HepG2 (cell line): Measurements from ENCODE around the gene CPPED1. TPM values are rescaled to one million over a fixed set of nuclear protein-coding genes. Genes with fewer than 3 reads are reported as not detected.

Experiments
- ATAC-seq: fragments of 200-7000 bp; cut with Tn5 transposase; 3 replicates; pipeline ENCODE4 v1.9.1; 2020; ENCODE audit warnings: mild to moderate bottlenecking, moderate library complexity
- BruUV-seq: library from RNA; stranded (reverse); fragments of 400-500 nt; replicated peaks from 2 replicates; lab custom pipeline; 2021; lab: Mats Ljungman, UMichigan
- CTCF ChIA-PET: fragments of 300-600 bp; formaldehyde crosslinking; extraction: SDS; loops from one replicate; lab custom pipeline; 2021; ENCODE audit warnings: low total read pairs, inconsistent platforms, low intra/inter-chr PET ratio; lab: Yijun Ruan, JAX
- POLR2A ChIA-PET: fragments of 350-600 bp; sonication (Branson Sonifier 250); formaldehyde crosslinking; loops from one replicate; lab custom pipeline; 2020; ENCODE audit warnings: antibody characterized with exemption, inconsistent platforms; lab: Yijun Ruan, JAX
- DNase-seq: peaks from one replicate; pipeline ENCODE4 v3.0.0-alpha.2; 2015; ENCODE audit warnings: low spot score
- FAIRE-seq: peaks from 3 replicates; lab custom pipeline; 2011; peaks lifted over from hg19 to GRCh38; lab: Jason Lieb, UNC
- H2AFZ ChIP-seq: one replicate; pipeline ENCODE4 v1.6.1; 2011; ENCODE audit warnings: low read length, inconsistent platforms
- H3K27ac ChIP-seq: fragments of 300-600 bp; 3 replicates; pipeline ENCODE4 v1.8.0; 2011; ENCODE audit warnings: mixed run types, mild to moderate bottlenecking, mixed read lengths, low read length, inconsistent platforms; ENCODE audit not compliant: insufficient read depth; ENCODE audit errors: extremely low read length
- H3K27me3 ChIP-seq, 2 experiments: fragments of 200-600 bp in 1 of 2; 2 replicates in 1 of 2; 3 replicates in 1 of 2; pipeline versions ENCODE4 v1.6.0 to v1.8.0; 2011; ENCODE audit warnings: low read length in 2 of 2, mild to moderate bottlenecking in 2 of 2, moderate library complexity in 2 of 2, inconsistent platforms in 1 of 2; ENCODE audit not compliant: insufficient read depth in 2 of 2, control insufficient read depth in 1 of 2
- H3K36me3 ChIP-seq, 2 experiments: fragments of 200-600 bp in 1 of 2; replicated peaks in 1 of 2; 2 replicates in 1 of 2; 3 replicates in 1 of 2; pipeline versions ENCODE4 v1.5.1 to v1.8.0; 2011; ENCODE audit warnings: low read length in 2 of 2, inconsistent platforms in 1 of 2; ENCODE audit not compliant: insufficient read depth in 2 of 2, control insufficient read depth in 1 of 2
- H3K4me1 ChIP-seq: 2 replicates; pipeline ENCODE4 v1.5.1; 2012; ENCODE audit warnings: low read length, inconsistent platforms; ENCODE audit not compliant: insufficient read depth
- H3K4me2 ChIP-seq: 2 replicates; pipeline ENCODE4 v1.6.0; 2011; ENCODE audit warnings: low read depth, low read length, inconsistent platforms
- H3K4me3 ChIP-seq, 3 experiments: fragments of 200-600 bp in 1 of 3; sonication (generic), shearing (Covaris generic) in 1 of 3; replicated peaks in 1 of 3; 2 replicates each; pipeline ENCODE4 v1.5.1; 2011 to 2016; ENCODE audit warnings: low read length in 3 of 3, inconsistent platforms in 2 of 3, low read depth in 2 of 3, mild to moderate bottlenecking in 2 of 3, control low read depth in 1 of 3, mixed read lengths in 1 of 3; ENCODE audit not compliant: insufficient read depth in 1 of 3
- H3K79me2 ChIP-seq: one replicate; pipeline ENCODE4 v1.6.1; 2011; ENCODE audit warnings: low read length, inconsistent platforms; ENCODE audit not compliant: insufficient read depth
- H3K9ac ChIP-seq: 2 replicates; pipeline ENCODE4 v1.6.0; 2011; ENCODE audit warnings: mild to moderate bottlenecking, low read depth, low read length, inconsistent platforms; ENCODE audit not compliant: insufficient read depth
- H3K9me3 ChIP-seq: 2 replicates; pipeline ENCODE4 v1.5.1; 2012; ENCODE audit warnings: mild to moderate bottlenecking, low read length
- H4K20me1 ChIP-seq: 2 replicates; pipeline ENCODE4 v1.6.0; 2011; ENCODE audit warnings: inconsistent platforms, mild to moderate bottlenecking, low read length, moderate library complexity; ENCODE audit not compliant: insufficient read depth
- AKAP8 ChIP-seq: sonication (generic); formaldehyde crosslinking; IDR thresholded peaks from 2 replicates; pipeline ENCODE4 v1.5.1; 2020; ENCODE audit warnings: mild to moderate bottlenecking, missing genetic modification reagents
- ATF1 ChIP-seq: IDR thresholded peaks from 2 replicates; pipeline ENCODE4 v1.6.1; 2016; ENCODE audit warnings: mild to moderate bottlenecking, control low read depth
- BRD4 ChIP-seq: sonication (generic); formaldehyde crosslinking; IDR thresholded peaks from 2 replicates; pipeline ENCODE4 v1.4.0; 2020; ENCODE audit warnings: missing genetic modification reagents
- DR1 ChIP-seq: sonication (generic); formaldehyde crosslinking; IDR thresholded peaks from 2 replicates; pipeline ENCODE4 v1.8.0; 2021; ENCODE audit warnings: mild to moderate bottlenecking, missing genetic modification reagents, inconsistent platforms
- GATAD2A ChIP-seq: IDR thresholded peaks from 2 replicates; pipeline ENCODE4 v1.6.1; 2016
- KDM6A ChIP-seq: IDR thresholded peaks from 2 replicates; pipeline ENCODE4 v1.6.1; 2016; ENCODE audit warnings: low read depth
- SALL1 ChIP-seq: sonication (generic); formaldehyde crosslinking; IDR thresholded peaks from 2 replicates; pipeline ENCODE4 v1.8.0; 2022; ENCODE audit warnings: mild to moderate bottlenecking, missing genetic modification reagents
- SNAPC2 ChIP-seq: sonication (generic); formaldehyde crosslinking; IDR thresholded peaks from 2 replicates; pipeline ENCODE4 v1.8.1; 2022; ENCODE audit warnings: mild to moderate bottlenecking, missing genetic modification reagents
- ZBTB8A ChIP-seq: sonication (generic); formaldehyde crosslinking; IDR thresholded peaks from 2 replicates; pipeline ENCODE4 v1.4.0; 2020; ENCODE audit warnings: mild to moderate bottlenecking, low read depth, missing genetic modification reagents, borderline replicate concordance
- ZMAT3 ChIP-seq: sonication (generic); formaldehyde crosslinking; conservative IDR thresholded peaks from 2 replicates; pipeline ENCODE4 v1.7.0; 2021; ENCODE audit warnings: missing genetic modification reagents
- ZNF468 ChIP-seq: sonication (generic); formaldehyde crosslinking; IDR thresholded peaks from 2 replicates; pipeline ENCODE4 v1.8.0; 2022; ENCODE audit warnings: mild to moderate bottlenecking, moderate library complexity, missing genetic modification reagents
- ZNF609 ChIP-seq: sonication (generic); formaldehyde crosslinking; IDR thresholded peaks from 2 replicates; pipeline ENCODE4 v1.4.0; 2020; ENCODE audit warnings: mild to moderate bottlenecking, missing genetic modification reagents, borderline replicate concordance
- ZNF720 ChIP-seq: sonication (generic); formaldehyde crosslinking; IDR thresholded peaks from 2 replicates; pipeline ENCODE4 v1.4.0; 2020; ENCODE audit warnings: missing genetic modification reagents
- WGBS: methylation state at CpG from one replicate; pipeline ENCODE4 v1.1.6; 2017; ENCODE audit warnings: low lambda C conversion rate; 5-methylcytosine and 5-hydroxymethylcytosine counted together
- in situ Hi-C: cut with HindIII; loops from 2 replicates; pipeline ENCODE4 v1.10.0; 2017; ENCODE audit warnings: low pct_unique_long_range_greater_than_20kb; ENCODE audit not compliant: extremely low pct_ligation_motif_present
- intact Hi-C: fragments of 100-400 bp; cut with micrococcal nuclease; formaldehyde crosslinking; loops from one replicate; pipeline ENCODE4 v1.10.0; 2022; ENCODE audit not compliant: unreplicated experiment
- polyA plus RNA-seq, 8 experiments: library from polyadenylated mRNA; depleted of rRNA in 3 of 8; stranded (reverse) in 7 of 8; unstranded in 1 of 8; fragments of >200 nt; fragmentation: Illumina TruSeq in 4 of 8; extraction: Trizol in 4 of 8; gene quantifications; 2 replicates each; pipeline versions ENCODE4 v1.2.1 to v1.2.3, GENCODE V29; 2011 to 2016; ENCODE audit warnings: low read depth in 4 of 8, missing spikeins in 1 of 8, mixed read lengths in 1 of 8; ENCODE audit not compliant: insufficient read depth in 1 of 8
- total RNA-seq, 5 experiments: library from RNA; depleted of rRNA; stranded (reverse); fragments of >200 nt; fragmentation: Illumina TruSeq; extraction: Trizol; gene quantifications; 2 replicates each; pipeline ENCODE4 v1.2.3, GENCODE V29; 2016; ENCODE audit warnings: low read depth in 1 of 5
- TF ChIP-seq, protein P1 (sequence below): sonication (generic); formaldehyde crosslinking; IDR thresholded peaks from 2 replicates; pipeline ENCODE4 v1.5.1; 2020; ENCODE audit warnings: mild to moderate bottlenecking, missing genetic modification reagents, moderate library complexity
- TF ChIP-seq, protein P2 (sequence below): sonication (generic); formaldehyde crosslinking; IDR thresholded peaks from 2 replicates; pipeline ENCODE4 v1.5.1; 2020; ENCODE audit warnings: mild to moderate bottlenecking, moderate library complexity, missing genetic modification reagents

The CPPED1 gene
- total and polyA plus RNA-seq, 2 of the 13 experiments (the other 11 are each of a cell fraction or from before 2014, with no cell fraction given): 66.6 to 71.3 TPM

DNA sequence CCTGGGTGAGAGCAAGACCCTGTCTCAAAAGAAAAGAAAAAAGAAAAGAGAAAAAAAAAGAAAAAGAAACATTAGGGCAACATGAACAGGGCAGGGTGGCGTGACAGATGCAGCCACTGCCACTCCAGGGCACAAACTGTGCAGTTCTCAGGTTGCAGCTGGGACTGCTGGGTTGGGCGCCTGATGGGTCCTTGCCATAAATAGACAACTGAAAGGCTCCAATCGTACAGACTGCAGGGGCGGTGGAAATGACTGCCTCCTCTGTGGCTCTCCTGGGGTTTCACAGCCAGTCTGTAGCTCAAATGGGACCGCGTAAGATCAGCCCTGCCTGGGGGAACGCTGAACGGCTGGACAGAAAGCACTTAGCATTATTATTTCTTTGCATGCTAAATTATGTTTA is 130.7 kb downstream of the CPPED1 start:
- no peak overlapping the region for H2AFZ ChIP-seq
- no peak for ATAC-seq
- no peak overlapping the region for H3K4me2 ChIP-seq
- no peak for DNase-seq
- H3K4me1 ChIP-seq: no peaks in the 10 kb centered on the region
- ChIA-PET POLR2A (no interaction called here), CTCF (no interaction called here)
- no peak overlapping the region for H3K27ac ChIP-seq
- WGBS: 89% methylated on average over 8 of the region's 8 CpGs
- no peaks in the 10 kb centered on the region for H3K79me2 ChIP-seq
- H3K9ac ChIP-seq: no peak overlapping the region
- TF ChIP-seq AKAP8 (CRISPR knock-in tag) (no peak), BRD4 (CRISPR knock-in tag) (no peak), DR1 (CRISPR knock-in tag) (no peak), ZBTB8A (CRISPR knock-in tag) (no peak), ZNF720 (no peak), KDM6A (CRISPR knock-in tag) (no peak), SALL1 (no peak), ZNF609 (no peak), SNAPC2 (CRISPR knock-in tag) (no peak), GATAD2A (CRISPR knock-in tag) (no peak), ZNF468 (CRISPR knock-in tag) (no peak), ATF1 (CRISPR knock-in tag) (no peak), ZMAT3 (CRISPR knock-in tag) (no peak)
- TF ChIP-seq, protein P1, sequence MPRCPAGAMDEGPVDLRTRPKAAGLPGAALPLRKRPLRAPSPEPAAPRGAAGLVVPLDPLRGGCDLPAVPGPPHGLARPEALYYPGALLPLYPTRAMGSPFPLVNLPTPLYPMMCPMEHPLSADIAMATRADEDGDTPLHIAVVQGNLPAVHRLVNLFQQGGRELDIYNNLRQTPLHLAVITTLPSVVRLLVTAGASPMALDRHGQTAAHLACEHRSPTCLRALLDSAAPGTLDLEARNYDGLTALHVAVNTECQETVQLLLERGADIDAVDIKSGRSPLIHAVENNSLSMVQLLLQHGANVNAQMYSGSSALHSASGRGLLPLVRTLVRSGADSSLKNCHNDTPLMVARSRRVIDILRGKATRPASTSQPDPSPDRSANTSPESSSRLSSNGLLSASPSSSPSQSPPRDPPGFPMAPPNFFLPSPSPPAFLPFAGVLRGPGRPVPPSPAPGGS (CRISPR knock-in tag): no peak
- TF ChIP-seq, protein P2, sequence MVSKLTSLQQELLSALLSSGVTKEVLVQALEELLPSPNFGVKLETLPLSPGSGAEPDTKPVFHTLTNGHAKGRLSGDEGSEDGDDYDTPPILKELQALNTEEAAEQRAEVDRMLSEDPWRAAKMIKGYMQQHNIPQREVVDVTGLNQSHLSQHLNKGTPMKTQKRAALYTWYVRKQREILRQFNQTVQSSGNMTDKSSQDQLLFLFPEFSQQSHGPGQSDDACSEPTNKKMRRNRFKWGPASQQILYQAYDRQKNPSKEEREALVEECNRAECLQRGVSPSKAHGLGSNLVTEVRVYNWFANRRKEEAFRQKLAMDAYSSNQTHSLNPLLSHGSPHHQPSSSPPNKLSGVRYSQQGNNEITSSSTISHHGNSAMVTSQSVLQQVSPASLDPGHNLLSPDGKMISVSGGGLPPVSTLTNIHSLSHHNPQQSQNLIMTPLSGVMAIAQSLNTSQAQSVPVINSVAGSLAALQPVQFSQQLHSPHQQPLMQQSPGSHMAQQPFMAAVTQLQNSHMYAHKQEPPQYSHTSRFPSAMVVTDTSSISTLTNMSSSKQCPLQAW: no peak
- peaks cover 17% of the 10 kb centered on the region for H3K9me3 ChIP-seq
- H3K36me3 ChIP-seq: peaks cover 5 to 61% of the 10 kb centered on the region in 2 experiments; a peak in 4 of 5 replicates
- intact Hi-C loops (no loop called here), in situ Hi-C loops (no loop called here)
- no peak overlapping the region for H3K4me3 ChIP-seq
- no peak for FAIRE-seq
- H4K20me1 ChIP-seq: no peaks in the 10 kb centered on the region
- H3K27me3 ChIP-seq: no peaks in the 10 kb centered on the region
- no TSS peak for BruUV-seq
